ENCODE measurements around the gene RIMBP2.

Gene RIMBP2

GRCh38 chr12:130571089-130571488 is 145.0 kb downstream of the RIMBP2 start:
- Histone ChIP-seq H2BK15ac (ENCODE audit: low read length) (no peak overlapping the region), H4K8ac (ENCODE audit: low read depth, low read length) (no peak overlapping the region), H3K23ac (ENCODE audit: low read depth, low read length, poor library complexity) (no peak overlapping the region), H3K4me3 (ENCODE audit: low read length in 2 of 2) (no peak overlapping the region), H2BK5ac (ENCODE audit: low read length) (no peak overlapping the region), H3K36me3 (replicated peaks in 1 of 2; ENCODE audit: control insufficient read depth in 2 of 2, insufficient read depth in 2 of 2, low read length in 2 of 2) (no peaks in the 10 kb centered on the region), H3K4ac (ENCODE audit: low read length) (no peak overlapping the region), H2BK120ac (ENCODE audit: low read depth, low read length) (no peak overlapping the region), H2AK5ac (ENCODE audit: low read depth, low read length) (no peak overlapping the region), H3K9me3 (replicated peaks in 1 of 2; ENCODE audit: control insufficient read depth in 2 of 2, insufficient read depth in 1 of 2, low read depth in 1 of 2, low read length in 2 of 2) (peaks cover 0 to 2% of the 10 kb centered on the region in 2 donors), H3K4me1 (ENCODE audit: control insufficient read depth in 2 of 2, insufficient read depth in 1 of 2, low read depth in 1 of 2, low read length in 2 of 2) (no peaks in the 10 kb centered on the region), H3K27me3 (ENCODE audit: control insufficient read depth in 3 of 3, insufficient read depth in 3 of 3, low read depth in 1 of 3, low read length in 3 of 3) (peaks cover 0 to 3% (median 0%) of the 10 kb centered on the region in 3 experiments), H3K4me2 (ENCODE audit: insufficient read depth, low read length, poor library complexity, severe bottlenecking) (no peak overlapping the region), H2BK12ac (ENCODE audit: low read length) (no peak overlapping the region), H4K91ac (ENCODE audit: low read depth, low read length, poor library complexity) (no peak overlapping the region), H3K14ac (ENCODE audit: low read length) (no peak overlapping the region), H3K27ac (replicated peaks; ENCODE audit: low read length) (no peak overlapping the region), H2AFZ (ENCODE audit: low read length) (no peak overlapping the region), H3K79me1 (ENCODE audit: low read depth, low read length) (no peaks in the 10 kb centered on the region), H3K18ac (ENCODE audit: low read length) (no peak overlapping the region), H3K9ac (ENCODE audit: low read depth, low read length, poor library complexity) (no peak overlapping the region)
- WGBS, 2 donors (ENCODE audit: extremely low coverage in 2 of 2, insufficient read length in 2 of 2, insufficient replicate concordance in 1 of 2) = no CpG with 5 or more reads among the region's 6 CpGs
- DNase-seq (ENCODE audit: low spot score) = no peak

- peaks cover 0 to 3% (median 0%) of the 10 kb centered on the region in 3 experiments for H3K27me3 ChIP-seq (ENCODE audit: control insufficient read depth in 3 of 3, insufficient read depth in 3 of 3, low read depth in 1 of 3, low read length in 3 of 3)
- H4K8ac ChIP-seq (ENCODE audit: low read depth, low read length) = no peak overlapping the region
- no peaks in the 10 kb centered on the region for H3K79me1 ChIP-seq (ENCODE audit: low read depth, low read length)
- no peak overlapping the region for H3K4me2 ChIP-seq (ENCODE audit: insufficient read depth, low read length, poor library complexity, severe bottlenecking)
- no peak overlapping the region for H4K91ac ChIP-seq (ENCODE audit: low read depth, low read length, poor library complexity)
- WGBS, 2 donors (ENCODE audit: extremely low coverage in 2 of 2, insufficient read length in 2 of 2, insufficient replicate concordance in 1 of 2) = no CpG with 5 or more reads among the region's 9 CpGs
- H2BK15ac ChIP-seq (ENCODE audit: low read length) = no peak overlapping the region
- no peak overlapping the region for H3K27ac ChIP-seq (replicated peaks; ENCODE audit: low read length)
- no peaks in the 10 kb centered on the region for H3K4me1 ChIP-seq (ENCODE audit: control insufficient read depth in 2 of 2, insufficient read depth in 1 of 2, low read depth in 1 of 2, low read length in 2 of 2)
- H3K9ac ChIP-seq (ENCODE audit: low read depth, low read length, poor library complexity) = no peak overlapping the region
- H3K9me3 ChIP-seq (replicated peaks in 1 of 2; ENCODE audit: control insufficient read depth in 2 of 2, insufficient read depth in 1 of 2, low read depth in 1 of 2, low read length in 2 of 2) = peaks cover 0 to 6% of the 10 kb centered on the region in 2 donors
- H2AK5ac ChIP-seq (ENCODE audit: low read depth, low read length) = no peak overlapping the region
- H3K14ac ChIP-seq (ENCODE audit: low read length) = no peak overlapping the region
- H2BK12ac ChIP-seq (ENCODE audit: low read length) = no peak overlapping the region
- H2AFZ ChIP-seq (ENCODE audit: low read length) = no peak overlapping the region
- H2BK120ac ChIP-seq (ENCODE audit: low read depth, low read length) = no peak overlapping the region
- H3K18ac ChIP-seq (ENCODE audit: low read length) = no peak overlapping the region
- H3K36me3 ChIP-seq (replicated peaks in 1 of 2; ENCODE audit: control insufficient read depth in 2 of 2, insufficient read depth in 2 of 2, low read length in 2 of 2) = no peaks in the 10 kb centered on the region
- H2BK5ac ChIP-seq (ENCODE audit: low read length) = no peak overlapping the region
- no peak for DNase-seq (ENCODE audit: low spot score)
- H3K4me3 ChIP-seq (ENCODE audit: low read length in 2 of 2) = no peak overlapping the region
- H3K23ac ChIP-seq (ENCODE audit: low read depth, low read length, poor library complexity) = no peak overlapping the region
- H3K4ac ChIP-seq (ENCODE audit: low read length) = no peak overlapping the region
These were observed 146.6 kb downstream of the RIMBP2 start for GRCh38 chr12:130569521-130569920.

GRCh38 chr12:130568501-130568900 is 147.6 kb downstream of the RIMBP2 start:
- no peaks in the 10 kb centered on the region for H3K36me3 ChIP-seq (replicated peaks in 1 of 2; ENCODE audit: control insufficient read depth in 2 of 2, insufficient read depth in 2 of 2, low read length in 2 of 2)

GRCh38 chr12:130568041-130568440 is 148.1 kb downstream of the RIMBP2 start:
- no peak overlapping the region for H2BK5ac ChIP-seq (ENCODE audit: low read length)
- H3K4me2 ChIP-seq (ENCODE audit: insufficient read depth, low read length, poor library complexity, severe bottlenecking) = no peak overlapping the region
- peaks cover 0 to 3% (median 0%) of the 10 kb centered on the region in 3 experiments for H3K27me3 ChIP-seq (ENCODE audit: control insufficient read depth in 3 of 3, insufficient read depth in 3 of 3, low read depth in 1 of 3, low read length in 3 of 3)
- no peak overlapping the region for H3K18ac ChIP-seq (ENCODE audit: low read length)
- no peak overlapping the region for H4K8ac ChIP-seq (ENCODE audit: low read depth, low read length)
- no peaks in the 10 kb centered on the region for H3K36me3 ChIP-seq (replicated peaks in 1 of 2; ENCODE audit: control insufficient read depth in 2 of 2, insufficient read depth in 2 of 2, low read length in 2 of 2)
- no peaks in the 10 kb centered on the region for H3K79me1 ChIP-seq (ENCODE audit: low read depth, low read length)
- no peak overlapping the region for H3K4me3 ChIP-seq (ENCODE audit: low read length in 2 of 2)
- WGBS, 2 donors (ENCODE audit: extremely low coverage in 2 of 2, insufficient read length in 2 of 2, insufficient replicate concordance in 1 of 2) = no CpG with 5 or more reads among the region's 2 CpGs
- H3K4ac ChIP-seq (ENCODE audit: low read length) = no peak overlapping the region
- no peak overlapping the region for H2AFZ ChIP-seq (ENCODE audit: low read length)
- H3K4me1 ChIP-seq (ENCODE audit: control insufficient read depth in 2 of 2, insufficient read depth in 1 of 2, low read depth in 1 of 2, low read length in 2 of 2) = no peaks in the 10 kb centered on the region
- DNase-seq (ENCODE audit: low spot score) = no peak
- H4K91ac ChIP-seq (ENCODE audit: low read depth, low read length, poor library complexity) = no peak overlapping the region
- H2BK15ac ChIP-seq (ENCODE audit: low read length) = no peak overlapping the region
- H3K27ac ChIP-seq (replicated peaks; ENCODE audit: low read length) = no peak overlapping the region
- H3K9me3 ChIP-seq (replicated peaks in 1 of 2; ENCODE audit: control insufficient read depth in 2 of 2, insufficient read depth in 1 of 2, low read depth in 1 of 2, low read length in 2 of 2) = peaks cover 0 to 7% of the 10 kb centered on the region in 2 donors
- no peak overlapping the region for H2AK5ac ChIP-seq (ENCODE audit: low read depth, low read length)
- no peak overlapping the region for H3K23ac ChIP-seq (ENCODE audit: low read depth, low read length, poor library complexity)
- no peak overlapping the region for H2BK12ac ChIP-seq (ENCODE audit: low read length)
- no peak overlapping the region for H3K14ac ChIP-seq (ENCODE audit: low read length)
- H3K9ac ChIP-seq (ENCODE audit: low read depth, low read length, poor library complexity) = no peak overlapping the region
- no peak overlapping the region for H2BK120ac ChIP-seq (ENCODE audit: low read depth, low read length)

More at GRCh38 chr12:130568501-130568900, 147.6 kb downstream of the RIMBP2 start:
- Histone ChIP-seq H3K27me3 (ENCODE audit: control insufficient read depth in 3 of 3, insufficient read depth in 3 of 3, low read depth in 1 of 3, low read length in 3 of 3) (peaks cover 0 to 3% (median 0%) of the 10 kb centered on the region in 3 experiments), H3K14ac (ENCODE audit: low read length) (no peak overlapping the region), H3K4me1 (ENCODE audit: control insufficient read depth in 2 of 2, insufficient read depth in 1 of 2, low read depth in 1 of 2, low read length in 2 of 2) (no peaks in the 10 kb centered on the region), H2BK5ac (ENCODE audit: low read length) (no peak overlapping the region), H2AFZ (ENCODE audit: low read length) (no peak overlapping the region), H3K27ac (replicated peaks; ENCODE audit: low read length) (no peak overlapping the region), H4K8ac (ENCODE audit: low read depth, low read length) (no peak overlapping the region), H2AK5ac (ENCODE audit: low read depth, low read length) (no peak overlapping the region), H3K79me1 (ENCODE audit: low read depth, low read length) (no peaks in the 10 kb centered on the region), H3K9ac (ENCODE audit: low read depth, low read length, poor library complexity) (no peak overlapping the region), H2BK12ac (ENCODE audit: low read length) (no peak overlapping the region), H4K91ac (ENCODE audit: low read depth, low read length, poor library complexity) (no peak overlapping the region), H3K4ac (ENCODE audit: low read length) (no peak overlapping the region), H3K4me2 (ENCODE audit: insufficient read depth, low read length, poor library complexity, severe bottlenecking) (no peak overlapping the region), H3K4me3 (ENCODE audit: low read length in 2 of 2) (no peak overlapping the region), H2BK15ac (ENCODE audit: low read length) (no peak overlapping the region), H2BK120ac (ENCODE audit: low read depth, low read length) (no peak overlapping the region), H3K23ac (ENCODE audit: low read depth, low read length, poor library complexity) (no peak overlapping the region), H3K9me3 (replicated peaks in 1 of 2; ENCODE audit: control insufficient read depth in 2 of 2, insufficient read depth in 1 of 2, low read depth in 1 of 2, low read length in 2 of 2) (peaks cover 0 to 7% of the 10 kb centered on the region in 2 donors), H3K18ac (ENCODE audit: low read length) (no peak overlapping the region)
- DNase-seq (ENCODE audit: low spot score) = no peak
- WGBS, 2 donors (ENCODE audit: extremely low coverage in 2 of 2, insufficient read length in 2 of 2, insufficient replicate concordance in 1 of 2) = no CpG with 5 or more reads among the region's 7 CpGs

Measured in neuronal stem cell (in vitro differentiated cells).